Measurements from ENCODE around the gene NAALADL2.

NAALADL2 gene

GRCh38 chr3:175198991-175199783, 340.1 kb downstream of the NAALADL2 start:
- Mint-ChIP-seq H3K27ac (no peak overlapping the region), H3K4me3 (no peak overlapping the region), H3K4me1 (peaks cover 8% of the 10 kb centered on the region), H3K27me3 (ENCODE audit: low read depth) (no peaks in the 10 kb centered on the region), H3K36me3 (ENCODE audit: low read depth) (no peaks in the 10 kb centered on the region), H3K9me3 (peaks cover 14% of the 10 kb centered on the region)
- TF ChIP-seq CTCF (IDR thresholded peaks at IDR 0.05; ENCODE audit: unreplicated experiment in 3 of 3): no peak

- no peaks in the 10 kb centered on the region for H3K27me3 Mint-ChIP-seq (ENCODE audit: low read depth)
- peaks cover 19% of the 10 kb centered on the region for H3K9me3 Mint-ChIP-seq
- H3K36me3 Mint-ChIP-seq (ENCODE audit: low read depth): no peaks in the 10 kb centered on the region
- H3K27ac Mint-ChIP-seq: no peak overlapping the region
- H3K4me3 Mint-ChIP-seq: no peak overlapping the region
- H3K4me1 Mint-ChIP-seq: peaks cover 8% of the 10 kb centered on the region
- no peak for TF ChIP-seq CTCF (IDR thresholded peaks at IDR 0.05; ENCODE audit: unreplicated experiment in 3 of 3)
Observed at GRCh38 chr3:175199961-175200360, 340.8 kb downstream of the NAALADL2 start.

GRCh38 chr3:175200391-175201095, 341.4 kb downstream of the NAALADL2 start:
- TF ChIP-seq CTCF (IDR thresholded peaks at IDR 0.05; ENCODE audit: unreplicated experiment in 3 of 3): no peak
- no peaks in the 10 kb centered on the region for H3K36me3 Mint-ChIP-seq (ENCODE audit: low read depth)
- H3K27ac Mint-ChIP-seq: no peak overlapping the region
- peaks cover 25% of the 10 kb centered on the region for H3K9me3 Mint-ChIP-seq
- H3K4me1 Mint-ChIP-seq: peaks cover 8% of the 10 kb centered on the region
- H3K4me3 Mint-ChIP-seq: no peak overlapping the region
- H3K27me3 Mint-ChIP-seq (ENCODE audit: low read depth): no peaks in the 10 kb centered on the region

DNA sequence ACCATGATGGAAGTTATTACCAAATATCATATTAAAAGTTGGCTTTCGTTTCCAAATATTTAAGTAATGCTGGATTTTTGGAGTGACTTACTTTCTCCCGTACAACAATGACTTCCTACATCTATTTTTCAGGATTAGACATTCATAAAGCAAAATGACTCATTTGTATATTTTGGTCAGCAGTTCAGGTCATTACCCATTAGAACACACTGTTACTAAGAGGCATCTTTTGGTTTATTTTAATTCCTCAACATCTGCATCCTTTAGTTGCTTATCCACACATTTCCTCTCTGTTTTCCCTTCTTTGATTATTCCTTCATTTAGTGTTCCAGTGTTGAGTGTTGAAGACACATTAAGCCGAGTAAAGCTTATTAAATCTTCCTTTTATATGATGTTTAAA, 348.2 kb downstream of the NAALADL2 start:
- H3K27ac Mint-ChIP-seq: no peak overlapping the region
- H3K4me1 Mint-ChIP-seq: no peaks in the 10 kb centered on the region
- no peaks in the 10 kb centered on the region for H3K27me3 Mint-ChIP-seq (ENCODE audit: low read depth)
- no peak for TF ChIP-seq CTCF (IDR thresholded peaks at IDR 0.05; ENCODE audit: unreplicated experiment in 3 of 3)
- peaks cover 24% of the 10 kb centered on the region for H3K9me3 Mint-ChIP-seq
- no peak overlapping the region for H3K4me3 Mint-ChIP-seq
- no peaks in the 10 kb centered on the region for H3K36me3 Mint-ChIP-seq (ENCODE audit: low read depth)

DNA sequence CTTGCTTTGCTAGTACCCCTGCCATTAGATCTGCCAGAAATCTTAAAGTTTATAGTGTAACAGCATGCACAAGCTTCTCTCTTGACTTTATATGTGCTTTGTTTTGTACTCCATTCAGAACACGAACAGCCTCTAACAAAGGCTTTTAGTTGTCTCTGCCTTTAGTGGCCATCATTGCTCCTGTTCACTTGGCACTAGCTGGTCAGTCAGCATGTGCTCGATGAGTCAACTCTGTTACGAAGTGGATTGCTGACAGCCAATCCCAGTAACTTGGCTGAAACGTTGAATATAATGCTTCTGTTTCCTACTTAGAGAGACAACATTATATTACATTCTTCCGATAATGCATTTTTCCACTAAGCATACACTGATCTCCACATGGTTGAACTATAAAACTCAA, 349.2 kb downstream of the NAALADL2 start:
- Mint-ChIP-seq H3K27me3 (ENCODE audit: low read depth) (no peaks in the 10 kb centered on the region), H3K4me1 (no peaks in the 10 kb centered on the region), H3K4me3 (no peak overlapping the region), H3K27ac (no peak overlapping the region), H3K9me3 (peaks cover 24% of the 10 kb centered on the region), H3K36me3 (ENCODE audit: low read depth) (no peaks in the 10 kb centered on the region)
- no peak for TF ChIP-seq CTCF (IDR thresholded peaks at IDR 0.05; ENCODE audit: unreplicated experiment in 3 of 3)
